Measurements from ENCODE around the gene HSPBP1.

DNA sequence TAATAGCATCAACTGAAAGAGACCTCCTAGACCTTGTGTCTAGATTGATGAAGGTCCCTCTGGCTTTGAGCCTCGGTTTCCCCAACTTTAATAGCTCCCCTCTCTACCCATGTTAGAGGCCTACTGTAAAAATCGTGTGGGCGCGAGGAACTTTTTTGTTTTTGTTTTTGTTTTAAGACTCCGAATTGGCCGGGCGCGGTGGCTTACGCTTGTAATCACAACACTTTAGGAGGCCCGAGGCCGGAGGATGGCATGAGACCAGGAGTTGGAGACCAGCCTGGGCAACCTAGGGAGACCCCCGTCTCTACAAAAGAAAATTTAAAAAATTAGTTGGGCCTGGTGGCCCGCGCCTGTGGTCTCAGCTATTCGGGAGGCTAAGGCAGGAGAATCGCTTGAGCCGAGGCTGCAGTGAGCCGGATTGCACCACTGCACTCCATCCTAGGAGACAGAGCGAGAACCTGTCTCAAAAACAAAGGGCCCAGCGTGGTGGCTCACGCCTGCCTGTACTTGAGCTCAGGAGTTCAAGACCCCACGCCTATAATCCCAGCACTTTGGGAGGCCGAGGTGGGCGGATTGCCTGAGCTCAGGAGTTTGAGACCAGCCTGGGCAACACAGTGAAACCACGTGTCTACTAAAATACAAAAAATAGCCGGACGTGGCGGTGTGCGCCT is 20.2 kb downstream of the HSPBP1 start:
- TF ChIP-seq, protein P1, sequence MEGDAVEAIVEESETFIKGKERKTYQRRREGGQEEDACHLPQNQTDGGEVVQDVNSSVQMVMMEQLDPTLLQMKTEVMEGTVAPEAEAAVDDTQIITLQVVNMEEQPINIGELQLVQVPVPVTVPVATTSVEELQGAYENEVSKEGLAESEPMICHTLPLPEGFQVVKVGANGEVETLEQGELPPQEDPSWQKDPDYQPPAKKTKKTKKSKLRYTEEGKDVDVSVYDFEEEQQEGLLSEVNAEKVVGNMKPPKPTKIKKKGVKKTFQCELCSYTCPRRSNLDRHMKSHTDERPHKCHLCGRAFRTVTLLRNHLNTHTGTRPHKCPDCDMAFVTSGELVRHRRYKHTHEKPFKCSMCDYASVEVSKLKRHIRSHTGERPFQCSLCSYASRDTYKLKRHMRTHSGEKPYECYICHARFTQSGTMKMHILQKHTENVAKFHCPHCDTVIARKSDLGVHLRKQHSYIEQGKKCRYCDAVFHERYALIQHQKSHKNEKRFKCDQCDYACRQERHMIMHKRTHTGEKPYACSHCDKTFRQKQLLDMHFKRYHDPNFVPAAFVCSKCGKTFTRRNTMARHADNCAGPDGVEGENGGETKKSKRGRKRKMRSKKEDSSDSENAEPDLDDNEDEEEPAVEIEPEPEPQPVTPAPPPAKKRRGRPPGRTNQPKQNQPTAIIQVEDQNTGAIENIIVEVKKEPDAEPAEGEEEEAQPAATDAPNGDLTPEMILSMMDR (IDR thresholded peaks at IDR 0.05 in 4 of 5, conservative IDR thresholded peaks at IDR 0.05 in 1 of 5), result no peak
- no peak for TF ChIP-seq POLR2A (IDR thresholded peaks at IDR 0.05)
